Gastroesophageal sphincter (tissue), 4 donors: ENCODE data around the gene PTGIR. TPM values are rescaled to one million over a fixed set of nuclear protein-coding genes. Genes with fewer than 3 reads are reported as not detected.

ENCODE experiments used
- ATAC-seq: fragments of 150-250 bp; one replicate; pipeline ENCODE4 v1.9.1; 2016; ENCODE audit warnings: mild to moderate bottlenecking, moderate library complexity
- H3K27ac ChIP-seq, 4 donors: fragments of 200-600 bp; sonication (generic) in 3 of 4; 1 replicate in 3 of 4; 2 replicates in 1 of 4; pipeline ENCODE4 v1.5.1; 2016 to 2019
- H3K27me3 ChIP-seq: fragments of 200-600 bp; sonication (generic); one replicate; pipeline ENCODE4 v1.5.1; 2019
- H3K36me3 ChIP-seq, 2 donors: fragments of 200-600 bp; sonication (generic); one replicate each; pipeline ENCODE4 v1.5.1; 2019; ENCODE audit warnings: control low read depth in 1 of 2
- H3K4me1 ChIP-seq, 3 donors: fragments of 200-600 bp; sonication (generic); 1 replicate in 2 of 3; 2 replicates in 1 of 3; pipeline ENCODE4 v1.5.1; 2016 to 2019; ENCODE audit warnings: control low read depth in 2 of 3
- H3K4me3 ChIP-seq, 2 donors: fragments of 200-600 bp; sonication (generic); one replicate each; pipeline ENCODE4 v1.5.1; 2019; ENCODE audit warnings: mild to moderate bottlenecking in 1 of 2, moderate library complexity in 1 of 2
- H3K9me3 ChIP-seq, 3 donors: fragments of 200-600 bp; sonication (generic); one replicate each; pipeline ENCODE4 v1.5.1; 2017 to 2019; ENCODE audit warnings: control low read depth in 2 of 3
- EP300 ChIP-seq: sonication (generic); formaldehyde crosslinking; IDR thresholded peaks from one replicate; pipeline ENCODE4 v1.6.1; 2017; ENCODE audit warnings: antibody characterized with exemption, mild to moderate bottlenecking
- POLR2A ChIP-seq, 2 donors: fragments of 450-650 bp; IDR thresholded peaks; one replicate each; pipeline ENCODE4 v1.6.1; 2017; ENCODE audit warnings: antibody characterized with exemption in 2 of 2, mild to moderate bottlenecking in 2 of 2, moderate library complexity in 1 of 2
- POLR2AphosphoS5 ChIP-seq: sonication (generic); formaldehyde crosslinking; IDR thresholded peaks from one replicate; pipeline ENCODE4 v1.6.1; 2017; ENCODE audit warnings: antibody characterized with exemption
- WGBS, 2 donors: methylation state at CpG; one replicate each; pipeline ENCODE4 v1.1.5; 2018; ENCODE audit warnings: low coverage in 1 of 2; 5-methylcytosine and 5-hydroxymethylcytosine counted together
- total RNA-seq, 4 donors: library from RNA; depleted of rRNA; stranded (reverse); fragments of >200 nt; gene quantifications; one replicate each; pipeline ENCODE4 v1.1.0, GENCODE V29; 2016
- TF ChIP-seq, protein P1 (sequence below), 4 experiments: fragments of 200-600 bp in 2 of 4; fragments of 450-650 bp in 2 of 4; sonication (generic) in 1 of 4; IDR thresholded peaks; one replicate each; pipeline ENCODE4 v1.5.1; 2017 to 2019; ENCODE audit warnings: antibody characterized with exemption in 4 of 4, mild to moderate bottlenecking in 2 of 4, moderate library complexity in 2 of 4

PTGIR gene
- total RNA-seq, 4 donors from 2014 or later: 3.6 to 5.9 (median 4.3) TPM

DNA sequence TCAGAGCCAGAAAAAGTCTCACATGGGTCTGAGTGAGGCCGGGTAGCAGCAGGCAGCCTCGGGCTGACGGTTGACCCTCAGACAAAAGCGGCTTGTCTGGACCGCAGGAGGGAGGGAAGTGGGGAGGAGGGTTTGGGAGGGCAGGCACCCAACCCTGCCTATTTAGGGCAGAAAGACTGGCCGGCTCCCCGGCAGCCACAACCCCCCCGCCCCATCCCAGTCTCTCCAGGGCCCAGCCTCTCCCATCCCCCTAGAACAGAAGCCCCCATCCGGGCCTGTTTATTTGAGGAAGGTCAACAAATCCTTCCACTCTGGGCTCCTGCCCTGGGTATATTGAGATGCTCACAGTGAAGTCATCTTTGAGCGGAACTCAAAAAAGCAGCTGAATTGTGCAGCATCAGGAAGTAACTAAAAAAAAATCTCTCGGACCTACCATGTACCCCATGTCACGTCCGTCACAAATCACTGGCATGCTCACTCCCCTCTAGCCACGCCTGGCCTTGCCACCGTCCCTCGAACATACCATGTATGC, 29.8 kb upstream of the PTGIR start:
- H3K27ac ChIP-seq: peak overlapping the region; percentile 83 to 91 (median 86)
- peak; percentile 54 for ATAC-seq
- peaks cover 0 to 12% of the 10 kb centered on the region in 2 donors for H3K36me3 ChIP-seq
- no peaks in the 10 kb centered on the region for H3K27me3 ChIP-seq
- WGBS, 2 donors: 15 to 46% methylated on average over 4 to 9 of the region's 16 CpGs
- TF ChIP-seq POLR2AphosphoS5 (peak; percentile 23), EP300 (no peak)
- TF ChIP-seq, protein P1, sequence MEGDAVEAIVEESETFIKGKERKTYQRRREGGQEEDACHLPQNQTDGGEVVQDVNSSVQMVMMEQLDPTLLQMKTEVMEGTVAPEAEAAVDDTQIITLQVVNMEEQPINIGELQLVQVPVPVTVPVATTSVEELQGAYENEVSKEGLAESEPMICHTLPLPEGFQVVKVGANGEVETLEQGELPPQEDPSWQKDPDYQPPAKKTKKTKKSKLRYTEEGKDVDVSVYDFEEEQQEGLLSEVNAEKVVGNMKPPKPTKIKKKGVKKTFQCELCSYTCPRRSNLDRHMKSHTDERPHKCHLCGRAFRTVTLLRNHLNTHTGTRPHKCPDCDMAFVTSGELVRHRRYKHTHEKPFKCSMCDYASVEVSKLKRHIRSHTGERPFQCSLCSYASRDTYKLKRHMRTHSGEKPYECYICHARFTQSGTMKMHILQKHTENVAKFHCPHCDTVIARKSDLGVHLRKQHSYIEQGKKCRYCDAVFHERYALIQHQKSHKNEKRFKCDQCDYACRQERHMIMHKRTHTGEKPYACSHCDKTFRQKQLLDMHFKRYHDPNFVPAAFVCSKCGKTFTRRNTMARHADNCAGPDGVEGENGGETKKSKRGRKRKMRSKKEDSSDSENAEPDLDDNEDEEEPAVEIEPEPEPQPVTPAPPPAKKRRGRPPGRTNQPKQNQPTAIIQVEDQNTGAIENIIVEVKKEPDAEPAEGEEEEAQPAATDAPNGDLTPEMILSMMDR (IDR thresholded peaks at IDR 0.05): no peak
- no peaks in the 10 kb centered on the region for H3K9me3 ChIP-seq
- H3K4me3 ChIP-seq: no peak overlapping the region
- peaks cover 0 to 73% (median 19%) of the 10 kb centered on the region in 3 donors for H3K4me1 ChIP-seq

DNA sequence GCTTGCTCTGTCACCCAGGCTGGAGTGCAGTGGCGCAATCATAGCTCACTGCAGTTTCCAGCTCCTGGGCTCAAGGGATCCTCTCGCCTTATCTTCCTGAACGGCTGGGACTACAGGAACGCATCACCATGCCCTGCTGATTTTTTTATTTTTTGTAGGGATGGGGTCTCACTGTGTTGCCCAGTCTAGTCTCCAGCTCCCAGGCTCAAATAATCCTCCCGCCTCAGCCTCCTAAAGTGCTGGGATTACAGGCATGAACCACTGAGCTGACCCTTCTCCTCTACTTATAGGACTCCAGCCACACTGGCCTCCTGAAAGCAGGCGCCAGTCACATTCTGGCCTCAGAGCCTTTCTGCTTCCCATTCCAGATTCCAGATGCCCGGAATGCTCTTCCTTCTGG, 25.6 kb upstream of the PTGIR start:
- peaks cover 0 to 56% (median 9%) of the 10 kb centered on the region in 3 donors for H3K4me1 ChIP-seq
- ATAC-seq: no peak
- H3K36me3 ChIP-seq: peaks cover 0 to 21% of the 10 kb centered on the region in 2 donors
- WGBS, 2 donors: 92 to 93% methylated on average over 6 to 7 of the region's 7 CpGs
- peak overlapping the region in 1 of 4 donors; percentile 27 for H3K27ac ChIP-seq
- no peaks in the 10 kb centered on the region for H3K9me3 ChIP-seq
- peaks cover 9% of the 10 kb centered on the region for H3K27me3 ChIP-seq
- TF ChIP-seq POLR2A (IDR thresholded peaks at IDR 0.05) (no peak), POLR2AphosphoS5 (no peak), EP300 (no peak)
- TF ChIP-seq, protein P1 (IDR thresholded peaks at IDR 0.05): no peak
- H3K4me3 ChIP-seq: no peak overlapping the region

DNA sequence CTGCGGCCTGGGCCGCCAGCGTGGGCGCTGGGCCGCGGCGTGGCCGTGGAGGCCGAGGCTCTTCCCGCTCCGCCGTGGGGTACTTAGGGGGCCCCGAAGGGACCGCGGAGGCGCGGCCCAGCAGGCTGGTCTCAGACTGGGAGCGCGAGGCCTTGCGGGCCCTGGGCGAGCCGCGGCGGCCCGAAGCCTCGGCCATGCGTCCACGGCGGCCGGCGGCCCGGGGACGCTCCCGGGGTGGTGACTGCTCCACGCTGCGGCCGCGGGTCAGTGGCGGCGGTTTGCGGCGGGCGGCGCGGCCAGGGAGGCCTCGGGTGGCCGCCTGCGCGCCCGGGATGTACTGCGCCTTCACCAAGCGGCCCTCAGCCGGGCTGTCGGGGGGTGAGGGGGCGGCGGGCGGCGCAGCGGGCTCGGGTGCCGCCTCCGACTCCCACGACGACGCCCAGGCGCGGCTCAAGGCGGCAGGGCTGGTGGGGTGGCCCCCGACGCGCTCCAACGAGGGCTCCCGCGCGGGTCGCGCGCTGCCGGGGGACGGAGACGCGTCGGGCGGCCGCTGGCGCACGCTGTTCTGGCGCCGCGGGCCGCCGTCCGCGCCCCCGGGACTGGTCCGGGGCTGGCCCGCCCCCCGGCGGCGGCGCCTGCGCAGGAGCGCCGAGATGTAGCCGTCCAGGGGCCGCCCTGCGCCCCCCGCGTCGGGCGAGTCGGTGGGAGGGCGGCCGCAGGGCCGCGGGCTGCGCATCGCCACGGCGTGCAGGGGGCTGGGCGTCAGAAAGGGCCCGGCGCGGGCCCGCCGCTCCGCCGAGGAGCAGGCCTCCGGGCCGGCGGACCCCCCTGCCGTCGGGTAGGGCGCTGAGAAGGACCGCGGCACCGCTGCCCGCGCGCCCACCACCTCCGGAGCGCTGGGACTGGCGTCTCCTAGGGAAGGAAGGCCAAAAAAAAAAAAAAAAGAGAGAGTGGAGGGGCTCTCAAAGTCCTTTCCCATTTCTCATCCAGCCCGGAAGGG, 24.4 kb upstream of the PTGIR start:
- 67% methylated on average over 1 of the region's 144 CpGs; no CpG with 5 or more reads in 1 of the 2 donors for WGBS, 2 donors
- no peak overlapping the region for H3K4me3 ChIP-seq
- TF ChIP-seq, protein P1 (IDR thresholded peaks at IDR 0.05): no peak
- no peak for TF ChIP-seq POLR2AphosphoS5
- TF ChIP-seq EP300: no peak
- no peak for TF ChIP-seq POLR2A (IDR thresholded peaks at IDR 0.05)
- peaks cover 9% of the 10 kb centered on the region for H3K27me3 ChIP-seq
- peaks cover 0 to 21% of the 10 kb centered on the region in 2 donors for H3K36me3 ChIP-seq
- H3K27ac ChIP-seq: peak overlapping the region in 2 of 4 donors; percentile 6 to 43
- H3K4me1 ChIP-seq: peaks cover 0 to 56% (median 8%) of the 10 kb centered on the region in 3 donors
- no peak for ATAC-seq
- H3K9me3 ChIP-seq: no peaks in the 10 kb centered on the region

DNA sequence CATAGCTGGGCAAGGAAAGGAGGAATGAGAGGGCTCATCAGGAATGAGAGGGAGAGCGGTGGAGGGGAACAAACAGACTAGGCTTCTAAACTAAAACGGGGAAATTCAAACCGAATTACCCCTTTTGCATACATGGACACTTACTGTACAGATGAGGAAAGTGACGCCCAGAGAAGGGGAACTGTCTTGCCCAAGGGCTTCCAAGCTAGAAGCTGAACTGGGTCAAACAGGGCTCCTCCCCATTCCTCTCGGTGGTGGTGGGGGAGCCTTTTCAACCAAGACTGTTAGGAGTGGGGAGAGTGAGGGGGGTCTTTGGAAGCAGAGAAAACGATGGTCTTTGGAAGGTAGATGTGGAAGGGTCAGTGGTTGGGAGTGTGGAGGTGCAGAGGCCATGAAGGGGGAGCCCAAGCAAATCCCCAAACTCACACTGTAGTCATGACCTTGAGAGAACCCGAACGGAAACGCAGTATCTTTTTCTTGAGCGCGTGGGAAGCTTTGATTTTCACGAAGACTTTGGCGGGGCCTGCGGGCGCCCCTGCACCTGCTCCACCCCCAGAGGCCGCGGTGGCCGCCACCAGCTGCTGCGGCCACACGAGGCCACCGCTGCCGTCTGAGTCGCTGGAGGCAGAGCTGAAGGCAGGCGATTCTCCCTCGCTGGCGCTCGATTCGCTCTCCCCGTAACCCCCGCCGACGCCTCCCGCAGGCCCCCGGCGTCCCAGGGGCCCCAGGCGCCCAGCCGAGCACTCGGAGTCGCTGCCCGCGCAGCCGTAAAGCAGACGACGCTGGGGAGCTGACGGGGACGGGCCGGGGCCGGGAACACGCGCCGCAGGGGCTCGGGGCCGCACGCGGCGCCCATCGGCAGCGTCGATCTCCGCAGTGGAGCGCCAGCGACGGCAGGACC, 23.4 kb upstream of the PTGIR start:
- TF ChIP-seq POLR2A (IDR thresholded peaks at IDR 0.05) (no peak), EP300 (no peak), POLR2AphosphoS5 (no peak)
- TF ChIP-seq, protein P1 (IDR thresholded peaks at IDR 0.05): no peak
- peak overlapping the region in 3 of 4 donors; percentile 0 to 43 (median 26) for H3K27ac ChIP-seq
- peaks cover 0 to 50% (median 7%) of the 10 kb centered on the region in 3 donors for H3K4me1 ChIP-seq

More for the DNA sequence above, 23.4 kb upstream of the PTGIR start:
- Histone ChIP-seq H3K9me3 (no peaks in the 10 kb centered on the region), H3K27me3 (peaks cover 9% of the 10 kb centered on the region), H3K4me3 (no peak overlapping the region), H3K36me3 (peaks cover 0 to 21% of the 10 kb centered on the region in 2 donors)
- no peak for ATAC-seq
- 61 to 74% methylated on average over 4 to 14 of the region's 63 CpGs for WGBS, 2 donors
